Gastrocnemius medialis (tissue), 4 donors: ENCODE results near the gene PTBP2.

Experiments
- CTCF ChIP-seq, 5 experiments: fragments of 450-650 bp in 3 of 5; fragments of 200-600 bp in 2 of 5; sonication (generic) in 2 of 5; IDR thresholded peaks in 4 of 5; conservative IDR thresholded peaks in 1 of 5; 1 replicate in 4 of 5; 2 replicates in 1 of 5; pipeline ENCODE4 v1.5.1; 2016 to 2019; ENCODE audit warnings: antibody characterized with exemption in 5 of 5, mild to moderate bottlenecking in 3 of 5, moderate library complexity in 3 of 5
- POLR2A ChIP-seq, 2 donors: fragments of 450-650 bp; IDR thresholded peaks; one replicate each; pipeline ENCODE4 v1.6.1; 2017; ENCODE audit warnings: antibody characterized with exemption in 2 of 2, mild to moderate bottlenecking in 2 of 2, moderate library complexity in 2 of 2

GRCh38 chr1:96746440-96747420 is 25.1 kb downstream of the PTBP2 start:
- TF ChIP-seq CTCF (IDR thresholded peaks at IDR 0.05 in 4 of 5, conservative IDR thresholded peaks at IDR 0.05 in 1 of 5), result no peak
- TF ChIP-seq POLR2A (IDR thresholded peaks at IDR 0.05), result no peak
